B cell (primary cell): ENCODE results near the gene CREB5.

Source experiments
- CTCF ChIP-seq: fragments of 200-600 bp; IDR thresholded peaks from one replicate; pipeline ENCODE4 v1.8.0; 2022; ENCODE audit warnings: antibody characterized with exemption, mild to moderate bottlenecking
- EZH2 ChIP-seq: IDR thresholded peaks from 2 replicates; pipeline ENCODE4 v1.6.1; 2012; ENCODE audit warnings: borderline replicate concordance, low read depth, mild to moderate bottlenecking, moderate library complexity, low read length; ENCODE audit not compliant: insufficient read depth, poor library complexity, severe bottlenecking

GRCh38 chr7:28595076-28595475 lies 182.8 kb downstream of the CREB5 start:
- TF ChIP-seq CTCF (no peak), EZH2 (no peak)
